NCI-H1092 (cell line): Measurements from ENCODE around the gene OSBPL6.
"Not testable (repeated sequence)": the region's sequence is repeated elsewhere in the genome, so short reads cannot be mapped to it uniquely, and the experiment has no call there.

Source experiments
- DNase-seq: peaks from one replicate; lab custom pipeline; 2025; lab: John Stamatoyannopoulos, UW

OSBPL6 gene

DNA sequence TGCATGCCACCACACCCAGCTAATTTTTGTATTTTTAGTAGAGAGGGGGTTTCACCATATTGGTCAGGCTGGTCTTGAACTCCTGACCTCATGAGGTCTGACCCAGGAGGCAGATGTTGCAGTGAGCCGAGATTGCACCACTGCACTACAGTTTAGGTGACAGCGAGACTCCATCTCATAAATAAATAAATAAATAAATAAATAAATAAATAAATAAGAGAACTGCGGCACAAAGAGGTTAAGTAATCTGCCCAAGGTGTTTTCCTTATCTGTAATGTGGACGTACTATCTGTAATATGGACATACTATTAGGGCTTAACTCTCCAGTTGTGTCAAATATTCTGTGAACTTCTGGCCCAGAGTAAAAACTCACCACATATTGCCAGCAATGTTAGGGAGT, 4.1 kb downstream of the OSBPL6 start:
- DNase-seq, result not testable (repeated sequence)

- no peak for DNase-seq
Observed at GRCh38 chr2:178199334-178199733, 5.0 kb downstream of the OSBPL6 start.

DNA sequence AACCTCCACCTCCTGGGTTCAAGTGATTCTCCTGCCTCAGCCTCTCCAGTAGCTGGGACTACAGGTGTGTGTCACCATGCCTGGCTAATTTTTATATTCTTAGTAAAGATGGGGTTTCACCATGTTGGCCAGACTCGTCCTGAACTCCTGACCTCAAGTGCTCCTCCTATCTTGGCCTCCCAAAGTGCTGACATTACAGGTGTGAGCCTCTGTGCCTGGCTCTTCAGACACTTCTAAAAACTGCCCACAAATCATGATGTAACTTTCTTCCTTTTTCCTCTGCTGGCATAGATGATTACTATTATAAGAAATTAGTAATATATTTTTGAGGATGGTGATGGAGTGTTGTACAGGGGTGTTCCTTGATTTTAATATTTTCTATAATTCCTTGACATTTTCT, 6.0 kb downstream of the OSBPL6 start:
- DNase-seq, result no peak

DNA sequence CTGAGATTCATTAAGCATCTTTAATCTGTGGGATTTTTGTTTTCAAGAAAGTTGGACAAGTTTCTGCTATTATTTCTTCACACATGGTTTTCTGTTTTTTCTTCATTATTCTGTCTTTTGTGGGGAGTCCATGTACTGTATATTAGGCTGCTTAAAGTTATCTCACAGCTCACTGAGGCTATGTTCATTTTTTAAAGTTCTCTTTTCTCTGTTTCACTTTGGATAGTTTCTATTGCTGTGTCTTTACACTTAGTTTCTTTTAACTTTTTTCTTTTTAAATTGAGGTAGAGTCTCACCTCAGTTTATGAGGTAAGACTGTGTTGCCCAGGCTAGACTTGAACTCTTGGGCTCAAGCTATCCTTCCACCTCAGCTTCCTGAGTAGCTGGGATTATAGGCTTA, 8.6 kb downstream of the OSBPL6 start:
- no peak for DNase-seq

- DNase-seq, result no peak
Observed at GRCh38 chr2:178204977-178205376, 10.7 kb downstream of the OSBPL6 start.

- DNase-seq, result no peak
Observed at GRCh38 chr2:178205853-178206521, 11.7 kb downstream of the OSBPL6 start.

DNA sequence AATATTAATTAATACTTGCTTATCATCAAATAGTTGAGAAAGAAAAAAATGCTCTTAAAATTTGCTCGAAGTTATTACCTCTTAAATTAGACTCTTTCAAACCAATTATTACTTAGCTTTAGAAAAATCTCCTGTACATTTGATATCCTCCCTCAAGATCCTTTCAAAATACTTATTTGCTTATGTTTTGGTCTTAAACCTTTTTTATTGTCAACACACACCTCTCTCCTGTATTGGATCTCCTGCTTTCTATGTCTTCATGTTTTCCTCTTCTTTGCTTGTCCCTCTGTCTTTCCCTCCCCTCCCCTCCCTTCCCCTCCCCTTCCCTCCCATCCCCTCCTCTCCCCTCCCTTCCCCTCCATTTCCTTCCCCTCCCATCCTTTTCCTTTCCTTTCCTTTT, 14.0 kb downstream of the OSBPL6 start:
- no peak for DNase-seq

GRCh38 chr2:178208817-178209216, 14.5 kb downstream of the OSBPL6 start:
- no peak for DNase-seq

- no peak for DNase-seq
Observed at GRCh38 chr2:178211460-178211859, 17.1 kb downstream of the OSBPL6 start.

GRCh38 chr2:178211943-178212342, 17.6 kb downstream of the OSBPL6 start:
- no peak for DNase-seq

DNA sequence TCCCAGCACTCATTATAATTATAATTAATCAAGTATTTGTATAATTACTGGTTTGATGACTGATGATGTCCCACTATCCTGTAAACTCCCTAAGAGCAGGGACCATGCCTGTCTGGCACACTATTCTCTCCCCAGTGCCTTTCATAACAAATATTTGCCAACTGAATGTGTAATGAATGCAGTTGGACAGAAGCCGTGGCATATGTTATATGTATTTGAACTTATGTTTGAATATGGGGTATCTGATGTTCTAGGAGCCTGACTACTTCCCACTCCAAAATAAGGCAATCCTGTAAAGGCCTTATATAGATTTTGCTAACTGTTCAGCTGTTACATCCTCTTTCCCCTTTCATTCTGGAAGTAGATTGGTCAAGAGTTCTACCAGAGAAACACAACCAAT, 19.7 kb downstream of the OSBPL6 start:
- DNase-seq, result no peak

- no peak for DNase-seq
Observed at GRCh38 chr2:178219247-178219646, 24.9 kb downstream of the OSBPL6 start.

DNA sequence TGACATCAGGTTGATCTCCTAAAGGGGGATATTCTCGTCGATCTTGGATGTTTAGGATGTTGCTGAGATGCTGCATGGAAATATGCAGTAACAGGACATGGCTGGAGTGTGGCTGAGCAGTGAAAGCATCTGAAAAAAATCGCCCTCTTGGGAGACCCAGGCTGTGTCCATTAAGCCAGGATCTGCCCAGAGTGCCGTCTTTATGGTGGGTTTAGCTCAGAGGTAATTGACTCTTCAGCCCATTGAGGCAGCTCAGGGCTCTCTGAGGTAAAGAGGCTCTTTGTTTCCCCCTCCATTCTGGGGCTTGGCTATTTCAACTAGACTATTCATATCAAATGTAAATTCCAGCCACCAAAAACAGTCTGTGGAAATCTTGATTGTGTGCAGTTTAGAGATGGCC, 26.5 kb downstream of the OSBPL6 start:
- no peak for DNase-seq

- no peak for DNase-seq
Observed at GRCh38 chr2:178221556-178221955, 27.2 kb downstream of the OSBPL6 start.

DNA sequence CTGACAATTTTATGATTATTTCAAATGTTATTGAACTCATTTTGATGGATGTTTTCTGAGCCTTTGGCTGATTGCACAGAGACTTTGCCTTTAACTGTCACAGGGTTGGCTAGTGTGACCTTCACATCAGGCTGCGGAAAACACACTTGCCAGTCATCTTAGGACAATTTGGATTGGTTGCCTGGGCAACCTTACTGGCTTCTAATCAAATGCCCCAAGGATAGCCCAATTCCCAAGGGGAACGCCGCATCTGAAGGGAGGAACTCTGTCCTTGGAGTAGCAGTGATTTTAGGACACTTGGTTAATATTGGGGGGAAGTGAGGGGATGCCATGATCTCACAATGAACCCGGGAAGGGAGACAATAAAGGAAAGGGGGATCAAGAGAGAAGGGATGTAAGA, 29.5 kb downstream of the OSBPL6 start:
- no peak for DNase-seq

DNA sequence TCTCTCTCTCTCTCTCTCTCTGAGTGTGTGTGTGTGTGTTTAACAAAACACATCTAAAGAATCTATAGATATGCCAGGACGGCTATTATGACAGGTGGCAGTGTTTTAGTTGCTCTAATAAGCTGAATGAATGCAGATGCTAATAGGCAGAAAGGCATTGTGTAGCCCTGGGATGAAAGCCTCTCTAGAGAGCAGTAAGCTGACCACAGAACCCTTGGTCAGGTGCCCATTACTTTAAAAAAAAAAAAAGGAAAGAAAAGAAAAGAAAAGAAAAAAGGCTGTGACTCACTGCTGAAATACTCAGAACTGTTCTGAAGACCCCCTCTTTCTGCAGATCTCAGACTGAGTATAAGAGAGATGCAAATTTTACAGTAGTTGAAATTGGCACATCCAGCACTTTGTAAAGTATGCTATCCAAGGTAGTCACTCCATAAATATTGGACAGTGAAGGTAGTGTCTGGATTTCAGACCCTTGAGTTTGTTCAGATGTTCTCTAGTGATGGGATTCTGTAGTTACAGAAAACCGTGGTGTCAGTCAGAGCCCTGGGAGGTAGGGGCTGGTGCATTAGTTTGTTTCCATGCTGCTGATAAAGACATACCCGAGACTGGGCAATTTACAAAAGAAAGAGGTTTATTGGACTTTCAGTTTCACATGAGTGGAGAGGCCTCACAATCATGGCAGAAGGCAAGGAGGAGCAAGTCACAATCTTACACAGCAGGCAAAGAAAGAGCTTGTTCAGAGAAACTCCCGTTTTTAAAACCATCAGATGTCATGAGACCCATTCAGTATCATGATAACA, 30.9 kb downstream of the OSBPL6 start:
- DNase-seq, result no peak

GRCh38 chr2:178227187-178227586, 32.9 kb downstream of the OSBPL6 start:
- no peak for DNase-seq

GRCh38 chr2:178229927-178230326, 35.6 kb downstream of the OSBPL6 start:
- no peak for DNase-seq

DNA sequence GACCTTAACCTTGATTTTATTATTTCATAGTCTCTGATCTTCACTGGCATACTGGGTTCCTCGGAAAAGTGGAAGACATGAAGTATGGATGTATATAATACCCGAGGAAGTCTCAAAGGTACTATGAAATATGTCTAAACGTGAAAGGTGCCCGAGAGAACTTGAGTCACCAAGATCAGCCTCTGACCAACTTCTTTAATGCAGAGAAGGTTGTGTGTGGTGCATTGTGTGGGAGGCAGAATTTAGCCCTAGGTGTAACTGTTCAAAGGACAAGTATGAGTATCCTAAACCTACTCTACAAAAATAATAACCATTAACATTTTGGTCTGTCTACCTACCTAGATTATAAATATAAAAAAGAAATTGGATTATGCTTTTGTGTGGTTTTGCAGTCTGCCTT, 36.1 kb downstream of the OSBPL6 start:
- DNase-seq, result no peak

DNA sequence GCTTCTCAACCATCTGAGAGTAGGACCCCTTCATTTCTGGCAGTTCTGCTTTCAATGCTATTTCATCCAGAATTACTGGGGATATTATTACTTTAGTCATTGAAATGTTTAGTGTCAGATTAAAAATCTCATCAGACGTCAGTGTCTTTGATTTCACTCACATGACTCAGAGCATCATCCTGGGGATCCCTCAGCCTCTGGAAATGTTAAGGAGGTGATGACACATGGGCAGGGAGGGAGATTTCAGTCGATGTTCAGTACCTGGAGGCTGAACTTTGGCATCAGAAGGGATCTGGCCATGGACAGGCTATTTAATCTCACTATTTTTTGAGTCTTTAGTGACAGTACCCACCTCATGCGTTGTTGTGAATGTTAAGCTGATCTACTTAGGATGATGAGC, 39.1 kb downstream of the OSBPL6 start:
- DNase-seq, result no peak

GRCh38 chr2:178234648-178235047, 40.3 kb downstream of the OSBPL6 start:
- no peak for DNase-seq

GRCh38 chr2:178237488-178238153, 43.3 kb downstream of the OSBPL6 start:
- DNase-seq, result no peak

DNA sequence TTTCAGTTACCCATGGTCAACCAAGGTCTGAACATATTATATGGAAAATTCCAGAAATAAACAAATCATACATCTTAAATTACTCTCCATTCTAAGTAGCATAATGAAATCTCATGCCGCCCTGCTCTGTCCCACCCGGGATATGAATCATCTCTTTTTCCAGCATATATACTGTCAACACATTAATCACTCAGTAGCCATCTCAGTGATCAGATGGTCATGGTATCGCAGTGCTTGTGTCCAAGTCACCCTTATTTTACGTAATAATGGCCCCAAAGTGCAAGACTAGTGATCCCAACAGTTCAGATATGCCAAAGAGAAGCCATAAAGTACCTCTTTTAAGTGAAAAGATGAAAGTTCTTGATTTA, 43.8 kb downstream of the OSBPL6 start:
- DNase-seq, result no peak
